RWPE2 (cell line): ENCODE data around the gene DMD.

Source experiments
- ATAC-seq: fragments of 200-7000 bp; cut with Tn5 transposase; 3 replicates; pipeline ENCODE4 v1.9.1; 2021; ENCODE audit warnings: low read depth
- DNase-seq: peaks from one replicate; pipeline ENCODE4 v3.0.0-alpha.2; 2020; ENCODE audit warnings: low spot score
- H3K27ac ChIP-seq: fragments of 450-650 bp; 2 replicates; pipeline ENCODE4 v1.5.1; 2017; ENCODE audit warnings: mild to moderate bottlenecking; ENCODE audit not compliant: poor library complexity, severe bottlenecking
- H3K27me3 ChIP-seq: fragments of 250-450 bp; sonication (Bioruptor Pico); 2 replicates; pipeline ENCODE4 v1.5.1; 2021; ENCODE audit warnings: mild to moderate bottlenecking, moderate library complexity; ENCODE audit not compliant: insufficient read depth, poor library complexity, severe bottlenecking
- H3K36me3 ChIP-seq: fragments of 250-450 bp; sonication (Bioruptor Pico); 2 replicates; pipeline ENCODE4 v1.5.1; 2020; ENCODE audit warnings: low read depth, mild to moderate bottlenecking, moderate library complexity
- H3K4me1 ChIP-seq: fragments of 250-450 bp; sonication (Bioruptor Pico); 2 replicates; pipeline ENCODE4 v1.5.1; 2021; ENCODE audit warnings: mild to moderate bottlenecking, moderate library complexity; ENCODE audit not compliant: insufficient read depth, poor library complexity, severe bottlenecking
- H3K4me3 ChIP-seq: fragments of 250-450 bp; sonication (Bioruptor Pico); 2 replicates; pipeline ENCODE4 v1.5.1; 2021; ENCODE audit warnings: mild to moderate bottlenecking, moderate library complexity; ENCODE audit not compliant: severe bottlenecking
- H3K9me3 ChIP-seq: fragments of 250-450 bp; sonication (Bioruptor Pico); 2 replicates; pipeline ENCODE4 v1.5.1; 2021; ENCODE audit warnings: mild to moderate bottlenecking, moderate library complexity; ENCODE audit not compliant: severe bottlenecking
- TF ChIP-seq, protein P1 (sequence below): fragments of 450-650 bp; IDR thresholded peaks from one replicate; pipeline ENCODE4 v1.5.1; 2017; ENCODE audit warnings: mild to moderate bottlenecking, moderate library complexity; ENCODE audit not compliant: poor library complexity, severe bottlenecking

The DMD gene

GRCh38 chrX:33211356-33212260, at the start of gene DMD:
DMD (minus strand) TSS chrX:33211549; CDS start chrX:33211312, 237 bp downstream.
- H3K27ac ChIP-seq = no peak within 1 kb of the TSS
- no peak within 1 kb of the TSS for H3K4me3 ChIP-seq
- no peak for DNase-seq
- H3K36me3 ChIP-seq = no peaks in the 10 kb centered on the region
- TF ChIP-seq, protein P1, sequence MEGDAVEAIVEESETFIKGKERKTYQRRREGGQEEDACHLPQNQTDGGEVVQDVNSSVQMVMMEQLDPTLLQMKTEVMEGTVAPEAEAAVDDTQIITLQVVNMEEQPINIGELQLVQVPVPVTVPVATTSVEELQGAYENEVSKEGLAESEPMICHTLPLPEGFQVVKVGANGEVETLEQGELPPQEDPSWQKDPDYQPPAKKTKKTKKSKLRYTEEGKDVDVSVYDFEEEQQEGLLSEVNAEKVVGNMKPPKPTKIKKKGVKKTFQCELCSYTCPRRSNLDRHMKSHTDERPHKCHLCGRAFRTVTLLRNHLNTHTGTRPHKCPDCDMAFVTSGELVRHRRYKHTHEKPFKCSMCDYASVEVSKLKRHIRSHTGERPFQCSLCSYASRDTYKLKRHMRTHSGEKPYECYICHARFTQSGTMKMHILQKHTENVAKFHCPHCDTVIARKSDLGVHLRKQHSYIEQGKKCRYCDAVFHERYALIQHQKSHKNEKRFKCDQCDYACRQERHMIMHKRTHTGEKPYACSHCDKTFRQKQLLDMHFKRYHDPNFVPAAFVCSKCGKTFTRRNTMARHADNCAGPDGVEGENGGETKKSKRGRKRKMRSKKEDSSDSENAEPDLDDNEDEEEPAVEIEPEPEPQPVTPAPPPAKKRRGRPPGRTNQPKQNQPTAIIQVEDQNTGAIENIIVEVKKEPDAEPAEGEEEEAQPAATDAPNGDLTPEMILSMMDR = no peak
- H3K27me3 ChIP-seq = no peaks in the 10 kb centered on the region
- H3K4me1 ChIP-seq = no peaks in the 10 kb centered on the region
- peak; percentile 63; the same call in 2 of the 3 replicates for ATAC-seq
- H3K9me3 ChIP-seq = no peaks in the 10 kb centered on the region

DNA sequence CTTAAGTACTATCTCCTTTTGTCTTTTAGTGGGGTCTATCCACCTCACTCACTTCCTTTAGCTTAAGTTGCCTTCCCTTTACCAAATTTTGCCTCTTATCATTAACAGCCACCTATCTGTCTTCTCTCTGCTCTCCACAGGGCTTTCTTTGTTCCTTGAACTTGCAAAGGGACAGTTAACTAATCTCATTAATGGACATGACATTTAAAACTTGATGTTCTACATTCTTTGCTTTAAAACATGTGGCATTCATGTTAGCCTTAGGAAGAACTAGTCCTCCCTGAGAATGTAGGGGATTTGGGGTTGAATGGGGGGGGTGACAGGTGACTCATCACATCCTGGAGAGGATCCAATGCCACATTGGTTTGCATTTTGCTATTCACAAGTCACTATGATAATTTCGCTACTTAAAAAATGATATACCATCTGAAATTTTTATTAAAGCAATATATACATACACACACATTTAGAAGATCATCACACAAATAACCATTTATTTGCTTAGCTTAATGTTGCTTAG, 41.0 kb upstream of the DMD start:
- Histone ChIP-seq H3K4me3 (no peak overlapping the region), H3K27ac (no peak overlapping the region), H3K4me1 (no peaks in the 10 kb centered on the region), H3K36me3 (no peaks in the 10 kb centered on the region), H3K27me3 (no peaks in the 10 kb centered on the region), H3K9me3 (no peaks in the 10 kb centered on the region)
- ATAC-seq = no peak
- DNase-seq = no peak
- TF ChIP-seq, protein P1 = no peak

DNA sequence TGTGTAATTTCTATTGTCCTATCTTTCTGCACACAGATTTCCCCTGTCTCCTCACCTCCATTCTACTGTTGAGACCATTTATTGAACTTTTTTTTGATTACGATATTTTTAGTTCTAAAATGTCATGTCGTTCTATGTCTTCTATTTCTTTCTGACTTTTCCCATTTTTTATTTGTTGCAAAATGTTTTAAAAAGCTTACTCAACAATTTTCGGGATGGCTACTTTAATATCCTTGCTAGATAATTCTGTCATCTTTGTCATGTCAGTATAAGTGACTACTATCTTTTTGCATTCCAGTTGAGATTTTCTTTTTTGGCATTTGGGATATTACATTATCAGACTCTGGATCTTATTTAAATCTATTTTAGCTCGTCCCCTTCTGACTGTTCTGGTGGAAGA, 7.5 kb upstream of the DMD start:
- Histone ChIP-seq H3K9me3 (no peaks in the 10 kb centered on the region), H3K27ac (no peak overlapping the region), H3K4me3 (no peak overlapping the region), H3K27me3 (no peaks in the 10 kb centered on the region), H3K4me1 (no peaks in the 10 kb centered on the region), H3K36me3 (no peaks in the 10 kb centered on the region)
- DNase-seq (no peak), ATAC-seq (no peak)
- TF ChIP-seq, protein P1 = no peak

DNA sequence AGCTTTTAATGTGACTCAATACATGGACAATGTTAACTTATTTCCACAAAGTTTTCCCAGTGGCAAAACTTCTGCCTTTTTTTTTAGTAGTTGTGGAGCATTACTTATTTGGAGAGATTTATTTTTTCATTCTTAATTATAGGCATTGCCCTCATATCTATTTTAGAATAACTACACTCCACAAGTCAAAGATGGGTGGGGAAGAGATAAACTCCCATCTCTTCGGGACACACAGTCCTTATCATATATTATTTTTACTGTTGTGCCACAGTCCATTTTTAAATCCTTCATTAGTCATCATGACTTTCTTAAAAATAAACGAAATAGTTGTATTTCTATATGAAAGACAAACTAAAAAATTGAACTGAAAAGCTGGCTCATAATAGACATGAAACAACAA, 1.2 kb downstream of the DMD start:
- TF ChIP-seq, protein P1 = no peak
- no peak for DNase-seq
- Histone ChIP-seq H3K27ac (no peak overlapping the region), H3K27me3 (no peaks in the 10 kb centered on the region), H3K4me1 (no peaks in the 10 kb centered on the region), H3K36me3 (no peaks in the 10 kb centered on the region), H3K9me3 (no peaks in the 10 kb centered on the region), H3K4me3 (no peak overlapping the region)
- no peak for ATAC-seq

DNA sequence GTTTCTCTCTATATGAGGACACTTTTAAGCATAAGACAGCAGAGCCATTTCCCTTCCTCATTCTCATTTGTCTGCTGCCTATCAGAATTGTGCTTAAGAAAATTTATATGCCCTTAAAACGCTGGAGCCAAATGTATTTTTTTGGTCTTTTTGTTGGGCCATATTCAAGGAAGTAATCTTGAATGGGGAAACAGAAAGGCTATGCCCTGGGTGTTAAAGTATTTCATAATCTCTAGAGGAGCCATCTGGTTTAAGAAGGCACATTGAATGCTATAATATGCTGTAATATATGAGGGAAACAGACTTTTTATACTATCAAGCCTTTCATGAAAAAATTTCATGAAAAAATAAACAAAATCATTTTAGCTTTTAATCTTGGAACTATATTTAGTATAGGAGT, 4.3 kb downstream of the DMD start:
- no peak for ATAC-seq
- TF ChIP-seq, protein P1 = no peak
- Histone ChIP-seq H3K4me1 (no peaks in the 10 kb centered on the region), H3K27ac (no peak overlapping the region), H3K9me3 (no peaks in the 10 kb centered on the region), H3K4me3 (no peak overlapping the region), H3K36me3 (no peaks in the 10 kb centered on the region), H3K27me3 (no peaks in the 10 kb centered on the region)
- DNase-seq = no peak
